HepG2 (cell line): Measurements from ENCODE around the gene SNUPN. TPM values are rescaled to one million over a fixed set of nuclear protein-coding genes. Genes with fewer than 3 reads are reported as not detected.
A peak's percentile ranks its signal among the peaks of the same experiment; 100 is the strongest.

ENCODE experiments used
- CBX2 ChIP-seq, 2 experiments: fragments of 200-600 bp in 1 of 2; sonication (generic); formaldehyde crosslinking in 1 of 2; IDR thresholded peaks; 2 replicates each; pipeline versions ENCODE4 v1.7.0 to v1.8.1; 2018 to 2022; ENCODE audit warnings: low read depth in 2 of 2, low read length in 1 of 2, mild to moderate bottlenecking in 1 of 2, missing genetic modification reagents in 1 of 2
- CC2D1A ChIP-seq: sonication (generic); formaldehyde crosslinking; IDR thresholded peaks from 2 replicates; pipeline ENCODE4 v1.8.1; 2023; ENCODE audit warnings: mild to moderate bottlenecking, missing genetic modification reagents
- CERS6 ChIP-seq: sonication (generic); formaldehyde crosslinking; IDR thresholded peaks from 2 replicates; pipeline ENCODE4 v1.5.0; 2020; ENCODE audit warnings: missing genetic modification reagents
- CREB1 ChIP-seq, 2 experiments: fragments of 450-650 bp in 1 of 2; IDR thresholded peaks; 2 replicates each; pipeline ENCODE4 v1.6.1; 2016 to 2017; ENCODE audit warnings: control low read depth in 1 of 2, mild to moderate bottlenecking in 1 of 2, missing compliant biosample characterization in 1 of 2, missing genetic modification characterization in 1 of 2
- DPF2 ChIP-seq: sonication (generic); formaldehyde crosslinking; IDR thresholded peaks from 2 replicates; pipeline ENCODE4 v1.4.0; 2020; ENCODE audit warnings: mild to moderate bottlenecking, low read depth, missing genetic modification reagents, borderline replicate concordance
- ELF3 ChIP-seq: IDR thresholded peaks from 2 replicates; pipeline ENCODE4 v1.6.1; 2016; ENCODE audit warnings: missing genetic modification reagents, missing compliant biosample characterization
- ETV5 ChIP-seq: IDR thresholded peaks from 2 replicates; pipeline ENCODE4 v1.6.1; 2018; ENCODE audit warnings: missing biosample characterization, missing genetic modification reagents, inconsistent platforms, borderline replicate concordance
- FOXK1 ChIP-seq: sonication (generic); formaldehyde crosslinking; IDR thresholded peaks from 2 replicates; pipeline ENCODE4 v1.4.0; 2020; ENCODE audit warnings: low read depth, missing genetic modification reagents, borderline replicate concordance
- GATAD1 ChIP-seq: IDR thresholded peaks from 2 replicates; pipeline ENCODE4 v1.6.1; 2016; ENCODE audit warnings: missing genetic modification reagents, missing compliant biosample characterization
- GMEB2 ChIP-seq: IDR thresholded peaks from 2 replicates; pipeline ENCODE4 v1.6.1; 2016; ENCODE audit warnings: missing biosample characterization, missing genetic modification reagents, low read depth
- HBP1 ChIP-seq: IDR thresholded peaks from 2 replicates; pipeline ENCODE4 v1.6.1; 2016; ENCODE audit warnings: low read depth, control low read depth
- HCFC1 ChIP-seq: fragments of 150-350 bp; IDR thresholded peaks from 2 replicates; pipeline ENCODE4 v1.6.1; 2014; ENCODE audit warnings: low read depth, low read length
- HHEX ChIP-seq: IDR thresholded peaks from 2 replicates; pipeline ENCODE4 v1.6.1; 2016; ENCODE audit warnings: control low read depth
- HOXD1 ChIP-seq: sonication (generic); formaldehyde crosslinking; IDR thresholded peaks from 2 replicates; pipeline ENCODE4 v1.5.0; 2020; ENCODE audit warnings: missing genetic modification reagents
- JUND ChIP-seq: sonication (generic); formaldehyde crosslinking; IDR thresholded peaks from 2 replicates; pipeline ENCODE4 v1.8.0; 2022; ENCODE audit warnings: mild to moderate bottlenecking, missing genetic modification reagents
- KDM2A ChIP-seq: sonication (generic); formaldehyde crosslinking; IDR thresholded peaks from 2 replicates; pipeline ENCODE4 v1.4.0; 2020; ENCODE audit warnings: low read depth, missing genetic modification reagents, borderline replicate concordance
- KLF15 ChIP-seq: sonication (generic); formaldehyde crosslinking; IDR thresholded peaks from 2 replicates; pipeline ENCODE4 v1.8.1; 2023; ENCODE audit warnings: borderline replicate concordance, mild to moderate bottlenecking, inconsistent platforms, missing genetic modification reagents, mixed read lengths
- PAF1 ChIP-seq: IDR thresholded peaks from 2 replicates; pipeline ENCODE4 v1.6.1; 2016; ENCODE audit warnings: missing genetic modification reagents, missing compliant biosample characterization
- PITX1 ChIP-seq: sonication (generic); formaldehyde crosslinking; IDR thresholded peaks from 2 replicates; pipeline ENCODE4 v1.5.1; 2020; ENCODE audit warnings: mild to moderate bottlenecking, missing genetic modification reagents
- SNAPC5 ChIP-seq: sonication (generic); formaldehyde crosslinking; IDR thresholded peaks from 2 replicates; pipeline ENCODE4 v1.8.1; 2023; ENCODE audit warnings: mild to moderate bottlenecking, missing genetic modification reagents, borderline replicate concordance
- ZBTB25 ChIP-seq: IDR thresholded peaks from 2 replicates; pipeline ENCODE4 v1.6.1; 2018; ENCODE audit warnings: missing genetic modification reagents
- ZBTB3 ChIP-seq: sonication (generic); formaldehyde crosslinking; IDR thresholded peaks from 2 replicates; pipeline ENCODE4 v1.4.0; 2020; ENCODE audit warnings: low read depth, mild to moderate bottlenecking, moderate library complexity, missing genetic modification reagents, borderline replicate concordance
- ZNF225 ChIP-seq: sonication (generic); formaldehyde crosslinking; IDR thresholded peaks from 2 replicates; pipeline ENCODE4 v1.4.0; 2020; ENCODE audit warnings: mild to moderate bottlenecking, missing genetic modification reagents
- ZNF33A ChIP-seq: sonication (generic); formaldehyde crosslinking; IDR thresholded peaks from 2 replicates; pipeline ENCODE4 v1.5.1; 2020; ENCODE audit warnings: missing genetic modification reagents, mild to moderate bottlenecking, moderate library complexity, borderline replicate concordance
- ZNF34 ChIP-seq: sonication (generic); formaldehyde crosslinking; IDR thresholded peaks from 2 replicates; pipeline ENCODE4 v1.4.0; 2020; ENCODE audit warnings: mild to moderate bottlenecking, missing genetic modification reagents, borderline replicate concordance
- ZNF354B ChIP-seq: sonication (generic); formaldehyde crosslinking; IDR thresholded peaks from 2 replicates; pipeline ENCODE4 v1.8.0; 2022; ENCODE audit warnings: mild to moderate bottlenecking, missing genetic modification reagents
- ZNF430 ChIP-seq: sonication (generic); formaldehyde crosslinking; IDR thresholded peaks from 2 replicates; pipeline ENCODE4 v1.9.0; 2021; ENCODE audit warnings: mild to moderate bottlenecking, missing genetic modification reagents
- ZNF777 ChIP-seq: sonication (generic); formaldehyde crosslinking; IDR thresholded peaks from 2 replicates; pipeline ENCODE4 v1.4.0; 2020; ENCODE audit warnings: missing genetic modification reagents
- polyA plus RNA-seq, 8 experiments: library from polyadenylated mRNA; depleted of rRNA in 3 of 8; stranded (reverse) in 7 of 8; unstranded in 1 of 8; fragments of >200 nt; fragmentation: Illumina TruSeq in 4 of 8; extraction: Trizol in 4 of 8; gene quantifications; 2 replicates each; pipeline versions ENCODE4 v1.2.1 to v1.2.3, GENCODE V29; 2011 to 2016; ENCODE audit warnings: low read depth in 4 of 8, missing spikeins in 1 of 8, mixed read lengths in 1 of 8; ENCODE audit not compliant: insufficient read depth in 1 of 8
- total RNA-seq, 5 experiments: library from RNA; depleted of rRNA; stranded (reverse); fragments of >200 nt; fragmentation: Illumina TruSeq; extraction: Trizol; gene quantifications; 2 replicates each; pipeline ENCODE4 v1.2.3, GENCODE V29; 2016; ENCODE audit warnings: low read depth in 1 of 5

Gene SNUPN
- total and polyA plus RNA-seq, 2 of the 13 experiments (the other 11 are each of a cell fraction or from before 2014, with no cell fraction given) = 9.0 to 16.4 TPM

GRCh38 chr15:75641603-75642002, 16.1 kb upstream of the SNUPN start (continued):
- TF ChIP-seq CERS6 (CRISPR knock-in tag) (no peak), KLF15 (CRISPR knock-in tag) (no peak), SNAPC5 (no peak), KDM2A (CRISPR knock-in tag) (no peak), ZBTB25 (CRISPR knock-in tag) (no peak), HHEX (CRISPR knock-in tag) (no peak), CC2D1A (CRISPR knock-in tag) (no peak), ETV5 (peak; percentile 86; the same call in 1 of the 2 replicates), ZNF33A (CRISPR knock-in tag) (no peak), JUND (CRISPR knock-in tag) (no peak), PAF1 (CRISPR knock-in tag) (no peak), GMEB2 (CRISPR knock-in tag) (no peak), GATAD1 (CRISPR knock-in tag) (no peak), HCFC1 (no peak), ZBTB3 (peak; percentile 58; the same call in 1 of the 2 replicates), ELF3 (peak; percentile 79), ZNF34 (CRISPR knock-in tag) (no peak), HBP1 (CRISPR knock-in tag) (no peak), CBX2 (IDR thresholded peaks at IDR 0.05; ENCODE audit: low read depth, low read length) (no peak), CBX2 (CRISPR knock-in tag; IDR thresholded peaks at IDR 0.05; ENCODE audit: low read depth) (no peak), ZNF777 (CRISPR knock-in tag) (no peak), DPF2 (CRISPR knock-in tag) (no peak), CREB1 (IDR thresholded peaks at IDR 0.05) (no peak), CREB1 (CRISPR knock-in tag; IDR thresholded peaks at IDR 0.05) (no peak), ZNF225 (no peak), HOXD1 (CRISPR knock-in tag) (no peak), ZNF354B (CRISPR knock-in tag) (no peak), PITX1 (CRISPR knock-in tag) (0 out of 2 replicates have a peak, but pooled peaks have one; percentile 20), ZNF430 (CRISPR knock-in tag) (no peak), FOXK1 (CRISPR knock-in tag) (0 out of 2 replicates have a peak, but pooled peaks have one; percentile 35)
